Fibroblast of lung (primary cell): ENCODE measurements around the gene ROGDI. TPM values are rescaled to one million over a fixed set of nuclear protein-coding genes. Genes with fewer than 3 reads are reported as not detected.

ENCODE experiments used
- DNase-seq, 2 donors: peaks; one replicate each; pipeline versions ENCODE4 v3.0.0 to v3.0.0-alpha.2; 2010; ENCODE audit warnings: low read depth in 2 of 2
- H2AFZ ChIP-seq: 2 replicates; pipeline ENCODE4 v1.5.1; 2012; ENCODE audit warnings: low read length, control low read depth, inconsistent platforms
- H3K27ac ChIP-seq: 2 replicates; pipeline ENCODE4 v1.5.1; 2011; ENCODE audit warnings: low read length, control low read depth; ENCODE audit not compliant: insufficient read depth
- H3K27me3 ChIP-seq: 2 replicates; pipeline ENCODE4 v1.5.1; 2011; ENCODE audit warnings: mild to moderate bottlenecking, low read length; ENCODE audit not compliant: control insufficient read depth, insufficient read depth
- H3K36me3 ChIP-seq: 2 replicates; pipeline ENCODE4 v1.5.1; 2011; ENCODE audit warnings: low read length; ENCODE audit not compliant: control insufficient read depth, insufficient read depth
- H3K4me1 ChIP-seq: 2 replicates; pipeline ENCODE4 v1.5.1; 2011; ENCODE audit warnings: low read length; ENCODE audit not compliant: control insufficient read depth, insufficient read depth; ENCODE audit errors: extremely low read depth
- H3K4me2 ChIP-seq: 2 replicates; pipeline ENCODE4 v1.5.1; 2011; ENCODE audit warnings: low read length, control low read depth; ENCODE audit not compliant: insufficient read depth; ENCODE audit errors: extremely low read depth
- H3K4me3 ChIP-seq, 4 experiments: fragments of 200-600 bp in 1 of 4; sonication (generic) in 1 of 4; replicated peaks in 1 of 4; 2 replicates each; pipeline ENCODE4 v1.5.1; 2011 to 2016; ENCODE audit warnings: low read length in 4 of 4, low read depth in 3 of 4, mild to moderate bottlenecking in 3 of 4, control low read depth in 2 of 4, inconsistent platforms in 1 of 4, mixed read lengths in 1 of 4; ENCODE audit not compliant: insufficient read depth in 1 of 4; ENCODE audit errors: control extremely low read depth in 1 of 4
- H3K79me2 ChIP-seq: 2 replicates; pipeline ENCODE4 v1.5.1; 2012; ENCODE audit warnings: mild to moderate bottlenecking, low read length, inconsistent platforms; ENCODE audit not compliant: control insufficient read depth, insufficient read depth
- H3K9ac ChIP-seq: 2 replicates; pipeline ENCODE4 v1.5.1; 2011; ENCODE audit warnings: mild to moderate bottlenecking, low read length, control low read depth; ENCODE audit not compliant: insufficient read depth
- H3K9me3 ChIP-seq: 2 replicates; pipeline ENCODE4 v1.5.1; 2012; ENCODE audit warnings: low read depth, low read length; ENCODE audit not compliant: control insufficient read depth, insufficient read depth
- H4K20me1 ChIP-seq: 2 replicates; pipeline ENCODE4 v1.5.1; 2011; ENCODE audit warnings: low read length; ENCODE audit not compliant: control insufficient read depth, insufficient read depth; ENCODE audit errors: extremely low read depth
- CTCF ChIP-seq, 2 donors: IDR thresholded peaks in 1 of 2; conservative IDR thresholded peaks in 1 of 2; 1 replicate in 1 of 2; 2 replicates in 1 of 2; pipeline ENCODE4 v1.5.1; 2011 to 2012; ENCODE audit warnings: low read length in 2 of 2, control low read depth in 1 of 2, inconsistent platforms in 1 of 2, low read depth in 1 of 2, mild to moderate bottlenecking in 1 of 2
- EZH2 ChIP-seq: IDR thresholded peaks from 2 replicates; pipeline ENCODE4 v1.5.1; 2012; ENCODE audit warnings: low read length, control low read depth, mild to moderate bottlenecking; ENCODE audit errors: missing control alignments
- polyA plus RNA-seq, 2 donors: library from polyadenylated mRNA; depleted of rRNA in 1 of 2; stranded (reverse) in 1 of 2; unstranded in 1 of 2; fragments of >200 nt; gene quantifications; 2 replicates each; pipeline ENCODE4 v1.2.1, GENCODE V29; 2011 to 2012; ENCODE audit warnings: missing spikeins in 1 of 2
- total RNA-seq: library from RNA; depleted of rRNA; stranded (reverse); fragments of >200 nt; gene quantifications from 2 replicates; pipeline ENCODE4 v1.2.1, GENCODE V29; 2014

ROGDI gene
- total and polyA plus RNA-seq, 2 donors (not counting 1 experiment from before 2014, with no cell fraction given), result 9.2 to 13.0 TPM

GRCh38 chr16:4847774-4848587 is 45.5 kb upstream of the ROGDI start:
- TF ChIP-seq EZH2, result no peak
- TF ChIP-seq CTCF (conservative IDR thresholded peaks at IDR 0.05 in 1 of 2, IDR thresholded peaks at IDR 0.05 in 1 of 2; ENCODE audit: low read depth in 1 of 2, low read length in 2 of 2), result no peak
- H3K36me3 ChIP-seq, result peaks cover 5% of the 10 kb centered on the region
- H3K4me3 ChIP-seq, result peak overlapping the region; percentile 70 to 96 (median 76)
- H4K20me1 ChIP-seq, result no peaks in the 10 kb centered on the region
- no peaks in the 10 kb centered on the region for H3K27me3 ChIP-seq
- H3K27ac ChIP-seq, result peak overlapping the region; percentile 90
- H3K4me1 ChIP-seq, result peaks cover 6% of the 10 kb centered on the region
- H3K9ac ChIP-seq, result peak overlapping the region; percentile 86
- H2AFZ ChIP-seq, result peak overlapping the region; percentile 8
- no peaks in the 10 kb centered on the region for H3K9me3 ChIP-seq
- H3K79me2 ChIP-seq, result peaks cover 81% of the 10 kb centered on the region
- H3K4me2 ChIP-seq, result peak overlapping the region; percentile 89
- DNase-seq, result peak; percentile 65 to 66

- Histone ChIP-seq H3K27ac (peak within 1 kb of the TSS; percentile 90), H3K9ac (peak within 1 kb of the TSS; percentile 94), H3K4me2 (peak within 1 kb of the TSS; percentile 97), H2AFZ (peak within 1 kb of the TSS; percentile 15), H3K4me1 (peaks cover 6% of the 10 kb centered on the region), H3K9me3 (no peaks in the 10 kb centered on the region), H3K36me3 (peaks cover 4% of the 10 kb centered on the region), H4K20me1 (no peaks in the 10 kb centered on the region), H3K4me3 (peak within 1 kb of the TSS; percentile 73 to 96 (median 89)), H3K27me3 (no peaks in the 10 kb centered on the region), H3K79me2 (peaks cover 78% of the 10 kb centered on the region)
- DNase-seq, result peak; percentile 95
- TF ChIP-seq CTCF (conservative IDR thresholded peaks at IDR 0.05 in 1 of 2, IDR thresholded peaks at IDR 0.05 in 1 of 2; ENCODE audit: low read depth in 1 of 2, low read length in 2 of 2) (no peak), EZH2 (no peak)
Observed at GRCh38 chr16:4846901-4847773, 44.7 kb upstream of the ROGDI start, which contains the start of the genes GLYR1 and UBN1. Gene GLYR1, minus strand, starts transcription at chr16:4847288. Its CDS starts 23 bp downstream, at chr16:4847265. Gene UBN1, plus strand, starts transcription at chr16:4847481. Its CDS starts 5,437 bp downstream, at chr16:4852918.

- Histone ChIP-seq H3K79me2 (peaks cover 73% of the 10 kb centered on the region), H2AFZ (no peak overlapping the region), H3K4me2 (peak overlapping the region; percentile 97), H3K9ac (peak overlapping the region; percentile 94), H3K27ac (peak overlapping the region; percentile 90), H3K4me1 (peaks cover 6% of the 10 kb centered on the region), H4K20me1 (no peaks in the 10 kb centered on the region), H3K4me3 (peak overlapping the region; percentile 73 to 93 (median 88)), H3K9me3 (no peaks in the 10 kb centered on the region), H3K27me3 (no peaks in the 10 kb centered on the region), H3K36me3 (peaks cover 4% of the 10 kb centered on the region)
- DNase-seq, result peak; percentile 53 to 66
- TF ChIP-seq CTCF (conservative IDR thresholded peaks at IDR 0.05 in 1 of 2, IDR thresholded peaks at IDR 0.05 in 1 of 2; ENCODE audit: low read depth in 1 of 2, low read length in 2 of 2) (no peak), EZH2 (no peak)
Observed at GRCh38 chr16:4846503-4846900, 44.1 kb upstream of the ROGDI start.
